OCI-LY3 (cell line): ENCODE results near the gene CHD5.

Source experiments
- H2AFZ ChIP-seq: fragments of 200-600, 300-600 bp; shearing (Covaris generic); 2 replicates; pipeline ENCODE4 v1.6.0; 2014; ENCODE audit warnings: antibody characterized with exemption, low read depth, low read length
- H3K27ac ChIP-seq: fragments of 200-600, 300-600 bp; sonication (generic); 2 replicates; pipeline ENCODE4 v1.5.1; 2014; ENCODE audit warnings: mild to moderate bottlenecking, low read length, moderate library complexity, mixed read lengths
- H3K27me3 ChIP-seq: fragments of 200-600, 300-600 bp; sonication (generic); 2 replicates; pipeline ENCODE4 v1.6.1; 2014; ENCODE audit warnings: low read depth, low read length, mixed read lengths
- H3K36me3 ChIP-seq: fragments of 200-600, 300-600 bp; sonication (generic); replicated peaks from 2 replicates; pipeline ENCODE3; 2014; ENCODE audit warnings: low read depth, low read length, mixed read lengths
- H3K4me1 ChIP-seq: fragments of 300-600, 200-600 bp; sonication (generic); 2 replicates; pipeline ENCODE4 v1.6.1; 2014; ENCODE audit warnings: low read length, mixed read lengths
- H3K4me2 ChIP-seq: fragments of 200-600, 300-600 bp; sonication (generic); 2 replicates; pipeline ENCODE4 v1.6.1; 2014; ENCODE audit warnings: low read length, mixed read lengths
- H3K4me3 ChIP-seq: fragments of 300-600, 200-600 bp; sonication (generic); 2 replicates; pipeline ENCODE4 v1.5.1; 2014; ENCODE audit warnings: antibody characterized with exemption, mild to moderate bottlenecking, low read length, moderate library complexity
- H3K79me2 ChIP-seq: fragments of 300-600, 200-600 bp; shearing (Covaris generic); 2 replicates; pipeline ENCODE4 v1.6.1; 2014; ENCODE audit warnings: mild to moderate bottlenecking, low read length, mixed read lengths
- H3K9ac ChIP-seq: fragments of 300-600, 200-600 bp; shearing (Covaris generic); 2 replicates; pipeline ENCODE4 v1.6.0; 2014; ENCODE audit warnings: mild to moderate bottlenecking, low read length, moderate library complexity
- H3K9me3 ChIP-seq: fragments of 200-600, 300-600 bp; shearing (Covaris generic); 2 replicates; pipeline ENCODE4 v1.6.1; 2014; ENCODE audit warnings: low read length, mixed read lengths; ENCODE audit not compliant: insufficient read depth
- H4K20me1 ChIP-seq: fragments of 200-600, 300-600 bp; sonication (generic); 2 replicates; pipeline ENCODE4 v1.6.1; 2016; ENCODE audit warnings: low read length, mixed read lengths; ENCODE audit not compliant: insufficient read depth
- CTCF ChIP-seq: fragments of 200-600, 300-600 bp; sonication (generic); IDR thresholded peaks from 2 replicates; pipeline ENCODE4 v1.5.1; 2014; ENCODE audit warnings: antibody characterized with exemption, low read length, low read depth
- EZH2phosphoT487 ChIP-seq: fragments of 200-600 bp; shearing (Covaris generic); IDR thresholded peaks from 2 replicates; pipeline ENCODE4 v1.6.1; 2018; ENCODE audit warnings: antibody characterized with exemption, mixed run types, low read depth

The CHD5 gene

GRCh38 chr1:6124341-6124740, 55.8 kb downstream of the CHD5 start:
- H3K27me3 ChIP-seq = no peaks in the 10 kb centered on the region
- H3K4me3 ChIP-seq = no peak overlapping the region
- no peak overlapping the region for H3K9ac ChIP-seq
- H3K27ac ChIP-seq = no peak overlapping the region
- no peak overlapping the region for H2AFZ ChIP-seq
- TF ChIP-seq EZH2phosphoT487 (no peak), CTCF (no peak)
- H3K36me3 ChIP-seq = no peaks in the 10 kb centered on the region
- H3K4me1 ChIP-seq = no peaks in the 10 kb centered on the region
- no peaks in the 10 kb centered on the region for H3K9me3 ChIP-seq
- no peaks in the 10 kb centered on the region for H4K20me1 ChIP-seq
- H3K4me2 ChIP-seq = no peak overlapping the region
- H3K79me2 ChIP-seq = no peaks in the 10 kb centered on the region

GRCh38 chr1:6123816-6124215, 56.3 kb downstream of the CHD5 start:
- H3K9ac ChIP-seq = no peak overlapping the region
- no peaks in the 10 kb centered on the region for H3K79me2 ChIP-seq
- no peaks in the 10 kb centered on the region for H3K4me1 ChIP-seq
- no peak for TF ChIP-seq CTCF
- TF ChIP-seq EZH2phosphoT487 = no peak
- H2AFZ ChIP-seq = no peak overlapping the region
- no peaks in the 10 kb centered on the region for H3K36me3 ChIP-seq
- H3K4me3 ChIP-seq = no peak overlapping the region
- no peak overlapping the region for H3K4me2 ChIP-seq
- no peaks in the 10 kb centered on the region for H4K20me1 ChIP-seq
- no peaks in the 10 kb centered on the region for H3K9me3 ChIP-seq
- H3K27ac ChIP-seq = no peak overlapping the region
- H3K27me3 ChIP-seq = no peaks in the 10 kb centered on the region

GRCh38 chr1:6123083-6123482, 57.0 kb downstream of the CHD5 start:
- Histone ChIP-seq H3K9ac (no peak overlapping the region), H3K27ac (no peak overlapping the region), H3K4me2 (no peak overlapping the region), H3K4me3 (no peak overlapping the region), H4K20me1 (no peaks in the 10 kb centered on the region), H2AFZ (no peak overlapping the region), H3K9me3 (no peaks in the 10 kb centered on the region), H3K79me2 (no peaks in the 10 kb centered on the region), H3K36me3 (no peaks in the 10 kb centered on the region), H3K4me1 (no peaks in the 10 kb centered on the region), H3K27me3 (no peaks in the 10 kb centered on the region)
- no peak for TF ChIP-seq EZH2phosphoT487
- no peak for TF ChIP-seq CTCF

GRCh38 chr1:6121651-6122370, 58.3 kb downstream of the CHD5 start:
- no peak overlapping the region for H3K4me3 ChIP-seq
- no peaks in the 10 kb centered on the region for H3K27me3 ChIP-seq
- no peaks in the 10 kb centered on the region for H3K36me3 ChIP-seq
- H3K27ac ChIP-seq = no peak overlapping the region
- H3K4me2 ChIP-seq = no peak overlapping the region
- no peak for TF ChIP-seq CTCF
- TF ChIP-seq EZH2phosphoT487 = no peak
- H4K20me1 ChIP-seq = no peaks in the 10 kb centered on the region
- H2AFZ ChIP-seq = no peak overlapping the region
- no peaks in the 10 kb centered on the region for H3K4me1 ChIP-seq
- H3K9me3 ChIP-seq = no peaks in the 10 kb centered on the region
- no peaks in the 10 kb centered on the region for H3K79me2 ChIP-seq
- H3K9ac ChIP-seq = no peak overlapping the region
